HG03025 (cell line): ENCODE measurements around the gene NTRK2.
"Not testable (repeated sequence)": the region's sequence is repeated elsewhere in the genome, so short reads cannot be mapped to it uniquely, and the experiment has no call there.

Source experiments
- ATAC-seq: cut with Tn5 transposase; IDR thresholded peaks from one replicate; pipeline ENCODE4 v1.9.1; 2021; ENCODE audit warnings: mild to moderate bottlenecking, moderate library complexity; ENCODE audit not compliant: unreplicated experiment, low FRiP score

NTRK2 gene

DNA sequence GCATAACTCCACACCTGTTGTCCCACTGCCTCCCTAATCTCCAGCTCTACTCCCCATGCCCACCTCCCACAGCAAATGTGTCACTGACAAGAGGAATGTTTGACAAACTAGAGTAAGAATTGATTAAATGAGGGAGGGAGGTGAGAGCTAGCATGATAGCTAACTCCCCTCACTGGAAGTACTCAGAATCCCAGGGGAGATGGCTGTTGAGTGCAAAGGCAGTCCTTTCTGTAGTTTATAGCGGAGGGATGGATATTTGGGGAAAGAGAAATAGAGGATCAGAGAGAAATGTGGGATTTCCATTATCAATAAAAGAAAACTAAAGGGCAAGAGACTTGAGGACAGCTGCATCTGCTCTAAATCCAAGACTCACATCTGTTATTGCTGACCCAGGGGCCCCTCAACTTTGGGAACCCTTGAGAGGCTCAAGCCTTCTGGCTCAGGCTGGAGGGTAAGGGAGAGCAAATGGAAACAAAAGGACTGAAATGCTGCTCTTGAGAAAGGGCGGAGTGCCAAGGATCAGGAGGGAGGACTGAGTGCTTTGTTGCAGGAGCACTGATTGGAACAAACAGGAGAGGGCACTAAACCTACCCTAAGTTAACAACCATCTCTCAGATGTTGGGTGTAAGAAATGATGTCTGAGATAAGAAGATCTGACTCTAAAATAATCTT is 372.1 kb downstream of the NTRK2 start:
- no peak for ATAC-seq

DNA sequence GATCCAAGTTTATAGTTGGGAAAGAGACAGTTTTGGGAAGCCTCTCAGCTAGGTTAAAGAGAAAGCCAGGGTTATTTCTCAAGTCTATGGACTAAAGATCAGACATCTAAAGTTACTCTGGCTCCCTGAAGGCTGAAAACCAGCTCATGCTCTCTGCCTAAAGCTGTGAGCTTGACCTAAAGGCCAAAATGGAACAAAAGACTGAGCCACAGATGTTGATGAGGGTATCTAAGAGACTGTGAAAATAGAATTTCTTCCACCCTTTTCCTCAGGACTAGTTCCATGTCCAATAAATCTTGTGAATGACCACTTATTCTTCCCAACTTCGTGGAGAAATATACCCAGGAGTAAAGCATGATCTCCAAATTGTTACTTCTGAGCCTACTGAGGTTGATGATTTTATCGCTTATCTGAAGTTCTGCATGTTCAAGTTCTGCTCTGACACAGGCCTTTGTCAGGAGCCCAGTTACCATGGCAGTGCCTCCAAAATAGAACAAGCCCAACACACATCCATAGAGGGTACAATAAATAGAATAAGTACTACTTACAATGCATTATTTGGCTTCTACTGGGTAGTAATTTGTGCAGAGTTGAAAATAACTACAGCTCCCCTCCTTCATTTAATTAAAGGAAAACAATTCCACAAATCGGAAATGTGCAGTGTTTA is 373.6 kb downstream of the NTRK2 start:
- no peak for ATAC-seq

DNA sequence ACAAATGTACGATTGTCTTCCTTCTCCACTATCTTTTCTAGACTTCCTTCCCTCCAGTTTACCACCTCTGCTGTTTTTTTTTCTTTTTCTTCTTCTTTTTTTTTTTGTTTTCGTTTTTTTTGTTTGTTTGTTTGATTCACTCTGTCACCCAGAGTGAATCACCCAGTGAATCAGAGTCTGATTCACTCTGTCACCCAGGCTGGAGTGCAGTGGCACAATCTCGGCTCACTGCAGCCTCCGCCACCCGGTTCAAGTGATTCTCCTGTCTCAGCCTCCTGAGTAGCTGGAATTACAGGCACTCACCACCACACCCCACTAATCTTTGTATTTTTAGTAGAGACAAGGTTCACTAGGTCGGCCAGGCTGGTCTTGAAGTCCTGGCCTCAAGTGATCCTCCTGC is 375.7 kb downstream of the NTRK2 start:
- no peak for ATAC-seq

DNA sequence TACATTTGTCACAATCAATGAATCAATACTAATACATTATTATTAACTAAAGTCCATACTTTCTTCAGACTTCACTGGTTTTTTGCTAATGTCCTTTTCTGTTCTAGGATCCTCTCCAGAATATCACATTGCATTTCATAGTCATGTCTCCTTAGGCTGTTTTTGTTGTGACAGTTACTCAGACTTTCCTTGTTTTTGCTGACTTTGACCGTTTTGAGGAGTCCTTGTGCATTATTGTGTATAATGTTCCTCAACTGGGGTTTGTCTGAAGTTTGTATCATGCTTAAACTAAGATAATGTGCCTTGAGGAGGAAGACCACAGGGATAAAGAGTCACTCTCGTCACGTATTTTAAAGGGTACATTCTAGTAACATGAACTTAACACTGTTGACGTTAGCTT is 376.9 kb downstream of the NTRK2 start:
- ATAC-seq = no peak

DNA sequence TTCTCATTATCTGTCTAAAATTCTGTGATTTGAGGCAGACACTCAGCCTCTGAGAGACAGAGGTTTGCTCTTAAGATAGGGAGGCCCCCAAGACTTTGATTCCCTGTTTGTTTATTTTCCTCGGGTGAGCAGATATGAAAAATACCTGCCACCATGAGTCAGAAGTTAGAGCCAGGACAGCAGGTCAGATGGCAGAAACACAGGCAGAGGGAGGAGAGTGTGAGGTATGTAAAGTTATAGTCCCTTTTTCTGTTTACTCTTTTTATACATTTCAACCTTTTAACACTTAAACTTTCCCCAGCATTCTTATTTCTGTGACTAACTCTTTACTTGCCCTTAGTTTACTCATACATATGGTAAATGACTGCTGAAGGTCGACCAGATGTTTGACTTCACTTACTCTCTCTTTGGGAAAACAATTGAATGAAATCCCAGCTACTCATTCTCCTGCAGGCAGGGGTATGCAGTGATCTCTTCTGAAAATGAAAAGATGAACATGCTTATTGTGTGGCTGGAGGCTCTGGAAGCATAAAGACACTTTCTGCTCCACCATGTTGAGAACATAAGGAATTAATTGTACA is 383.8 kb downstream of the NTRK2 start:
- ATAC-seq = no peak

DNA sequence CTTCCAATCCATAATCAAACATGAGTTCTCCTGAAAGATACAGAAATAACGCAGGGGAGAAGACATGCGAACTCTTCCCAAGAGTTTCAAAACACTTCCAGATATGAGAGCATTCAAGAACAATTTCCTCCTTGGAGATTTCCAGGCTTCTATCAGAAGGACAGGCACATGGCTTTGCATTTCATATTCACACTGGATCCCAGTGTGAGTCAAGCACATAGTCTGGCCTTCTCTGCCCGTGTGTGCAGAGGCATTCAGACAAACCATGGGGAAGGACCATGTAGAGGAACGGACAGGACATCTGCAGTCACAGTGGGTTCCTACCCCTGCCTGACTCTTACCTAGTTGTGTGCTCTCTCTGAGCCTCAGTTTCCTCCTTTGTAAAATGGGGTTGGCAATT is 384.5 kb downstream of the NTRK2 start:
- ATAC-seq = no peak

DNA sequence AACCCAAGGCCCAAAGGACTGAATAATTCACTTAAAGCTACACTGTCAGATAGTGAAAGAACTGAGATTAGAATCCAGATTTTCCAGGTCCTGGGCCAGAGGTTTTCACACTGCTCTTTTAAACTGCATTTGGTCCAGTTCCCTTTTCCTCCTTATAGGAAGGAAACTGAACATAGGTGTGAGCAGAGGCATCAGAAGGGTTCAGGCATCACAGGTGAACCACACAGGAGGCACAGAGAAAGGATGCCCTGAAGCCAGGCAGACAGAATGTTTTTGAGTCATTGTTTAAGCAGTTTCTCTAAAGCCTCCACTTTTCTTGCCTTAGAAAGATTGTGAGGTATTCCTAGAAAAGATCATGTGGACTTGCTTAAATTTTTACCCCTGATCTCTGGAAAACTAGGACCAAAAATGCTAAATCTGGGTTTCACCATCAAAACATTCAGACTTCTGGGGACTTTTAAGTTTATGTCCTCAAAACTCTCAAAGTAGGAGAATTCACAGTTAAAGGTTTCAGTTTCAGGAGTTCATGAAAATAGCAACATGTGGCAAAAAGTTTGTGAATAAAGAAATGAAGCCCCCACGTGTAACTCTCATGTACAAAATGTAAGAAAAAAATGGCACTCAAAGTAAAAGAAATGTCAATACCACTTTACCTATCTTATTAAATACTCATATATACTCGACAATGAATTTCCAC is 386.1 kb downstream of the NTRK2 start:
- peak; percentile 47 for ATAC-seq

DNA sequence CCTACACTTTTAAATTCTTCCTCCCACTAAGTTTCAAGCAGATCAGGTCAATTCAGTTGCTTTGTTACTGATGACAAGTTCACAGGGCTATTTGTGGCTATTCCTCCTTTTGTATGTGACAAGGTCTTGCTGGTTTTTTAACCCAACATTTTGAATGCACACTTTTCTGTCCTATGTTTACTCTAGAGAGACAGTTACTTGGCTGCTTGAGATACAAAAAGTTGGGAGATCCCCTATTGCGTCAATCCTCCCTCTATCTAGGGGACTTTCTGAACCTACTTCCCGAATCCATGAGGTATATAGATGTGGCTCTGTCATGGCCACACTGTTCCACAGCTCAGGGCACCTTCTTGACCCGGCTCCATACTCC is 386.7 kb downstream of the NTRK2 start:
- ATAC-seq = peak; percentile 81

DNA sequence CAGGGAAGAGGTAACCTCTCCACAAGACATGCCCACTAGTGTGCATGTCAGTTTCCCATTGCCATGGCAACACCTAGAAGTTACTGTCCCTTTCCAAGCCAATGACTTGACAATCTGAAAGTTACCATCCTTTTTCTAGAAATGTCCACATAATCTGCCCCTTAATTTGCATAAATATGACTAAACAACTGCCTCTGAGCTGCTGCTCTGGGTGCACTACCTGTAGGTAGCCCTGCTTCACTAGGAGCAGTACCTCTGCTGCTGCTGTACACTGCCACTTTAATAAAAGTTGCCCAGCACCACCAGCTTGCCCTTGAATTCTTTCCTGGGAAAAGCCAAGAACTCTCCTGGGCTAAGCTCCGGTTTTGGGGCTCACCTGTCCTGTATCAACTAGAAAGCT is 392.4 kb downstream of the NTRK2 start:
- ATAC-seq = no peak

DNA sequence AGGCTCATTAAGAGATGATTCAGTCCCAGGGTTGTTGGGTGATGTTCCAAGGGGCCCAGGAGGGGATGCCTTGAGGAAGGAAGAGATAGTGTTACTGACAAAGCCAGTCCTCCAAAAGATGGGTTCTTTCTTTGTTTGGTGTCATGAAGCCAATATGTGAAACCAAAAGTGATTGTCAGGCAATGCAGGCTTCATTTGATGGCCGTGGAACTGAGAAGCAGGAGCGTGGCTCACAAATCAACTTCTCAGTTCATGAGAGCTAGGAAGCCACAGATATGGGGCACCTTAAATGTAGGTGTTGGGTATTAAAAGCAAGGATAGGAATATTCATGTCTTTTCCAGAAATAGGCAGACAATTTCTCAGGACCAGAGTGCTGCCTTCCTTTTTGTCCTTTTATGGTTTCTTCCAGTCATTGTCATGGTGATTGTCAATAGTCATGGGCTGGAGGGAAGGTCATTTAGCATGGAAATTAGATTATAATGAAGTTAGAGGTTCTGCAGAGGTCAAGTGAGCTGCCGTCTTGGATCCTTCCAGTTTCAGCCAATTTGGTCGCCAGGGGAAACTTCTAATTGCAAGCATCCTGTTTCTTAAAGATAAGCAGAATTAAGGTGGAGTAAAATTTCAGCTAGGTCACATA is 393.0 kb downstream of the NTRK2 start:
- no peak for ATAC-seq

DNA sequence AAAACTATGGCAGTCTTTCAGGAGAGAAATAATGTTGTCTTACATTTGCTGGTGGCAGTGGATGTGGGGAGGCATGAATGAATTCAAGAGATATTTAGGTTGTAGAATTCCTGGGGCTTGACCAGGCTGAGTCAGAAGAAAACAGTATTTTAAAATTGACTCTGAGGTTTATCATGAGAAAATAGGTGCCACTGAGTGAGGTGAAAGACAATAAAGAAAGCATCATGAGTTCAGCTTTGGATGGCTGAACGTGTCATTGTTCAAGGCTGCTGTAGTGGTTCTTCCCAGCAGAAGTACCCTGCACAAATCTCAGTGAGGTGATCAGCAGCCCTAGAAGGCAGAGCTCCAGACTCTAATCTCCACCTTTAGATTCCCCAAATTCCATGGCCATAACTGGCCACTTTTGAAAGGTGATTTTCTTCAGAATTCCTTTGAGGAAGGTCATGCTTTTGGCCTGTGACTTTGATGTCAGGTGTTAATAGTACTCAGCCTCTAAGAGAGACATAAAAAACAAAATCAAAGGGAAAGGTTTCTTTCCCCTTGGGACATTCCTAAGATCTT is 395.4 kb downstream of the NTRK2 start:
- no peak for ATAC-seq

DNA sequence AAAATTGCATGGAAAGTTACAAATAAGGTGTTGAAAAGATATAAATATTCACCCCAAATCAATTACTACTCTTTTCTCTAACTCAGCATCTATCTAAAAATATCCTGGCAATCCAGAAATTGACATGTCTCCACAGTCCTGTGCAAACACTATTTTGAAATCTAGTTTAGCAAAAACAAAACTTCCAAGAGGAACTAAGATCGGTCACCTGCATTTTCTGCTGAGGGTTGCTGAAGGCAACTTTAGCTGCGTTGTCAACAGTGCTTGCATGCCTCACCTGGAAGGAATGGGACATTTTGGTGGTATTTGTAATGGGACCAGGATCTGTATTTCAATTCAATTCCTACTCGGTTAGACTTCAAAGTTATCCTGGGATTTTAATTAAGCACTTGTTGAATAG is 398.3 kb downstream of the NTRK2 start:
- ATAC-seq = peak; percentile 79

DNA sequence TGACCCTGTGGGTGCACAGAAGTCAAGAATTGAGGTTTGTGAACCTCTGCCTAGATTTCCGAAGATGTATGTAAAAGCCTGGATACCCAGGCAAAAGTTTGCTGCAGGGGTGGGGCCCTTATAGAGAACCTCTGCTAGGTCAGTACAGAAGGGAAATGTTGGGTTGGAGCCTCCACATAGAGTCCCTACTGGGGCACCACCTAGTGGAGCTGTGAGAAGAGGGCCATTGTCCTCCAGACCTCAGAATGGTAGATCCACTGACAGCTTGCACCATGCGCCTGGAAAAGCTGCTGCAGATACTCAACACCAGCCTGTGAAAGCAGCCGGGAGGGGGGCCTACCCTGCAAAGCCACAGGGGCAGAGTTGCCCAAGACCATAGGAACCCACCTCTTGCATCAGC is 399.9 kb downstream of the NTRK2 start:
- ATAC-seq = not testable (repeated sequence)
